Fibroblast of villous mesenchyme (primary cell): Measurements from ENCODE around the gene KCTD20. TPM values are rescaled to one million over a fixed set of nuclear protein-coding genes. Genes with fewer than 3 reads are reported as not detected.
A peak's percentile ranks its signal among the peaks of the same experiment; 100 is the strongest.
"Not testable (repeated sequence)": the region's sequence is repeated elsewhere in the genome, so short reads cannot be mapped to it uniquely, and the experiment has no call there.

Source experiments
- DNase-seq: peaks from one replicate; pipeline ENCODE4 v3.0.0-alpha.2; 2010; ENCODE audit warnings: low read depth
- H3K4me3 ChIP-seq: 2 replicates; pipeline ENCODE4 v1.5.1; 2011; ENCODE audit warnings: low read depth, mild to moderate bottlenecking, low read length
- CTCF ChIP-seq: IDR thresholded peaks from 2 replicates; pipeline ENCODE4 v1.5.1; 2012; ENCODE audit warnings: low read depth, mild to moderate bottlenecking, low read length; ENCODE audit not compliant: insufficient read depth
- total RNA-seq: library from RNA; depleted of rRNA; stranded (reverse); fragments of >200 nt; gene quantifications from 2 replicates; pipeline ENCODE4 v1.2.3, GENCODE V29; 2012

Gene KCTD20
- total RNA-seq: 116 and 143 TPM in 2 replicates

GRCh38 chr6:36442671-36443470 is at the start of gene KCTD20, which contains the start of gene PXT1:
Gene KCTD20, plus strand, starts transcription at chr6:36443000. Its CDS starts 27,098 bp downstream, at chr6:36470098.
Gene PXT1, minus strand, starts transcription at chr6:36442854. Its CDS starts 16,772 bp downstream, at chr6:36426082.
- H3K4me3 ChIP-seq: peak within 1 kb of the TSS; percentile 94
- peak; percentile 89 for DNase-seq
- no peak for TF ChIP-seq CTCF

- no peak for DNase-seq
- no peak overlapping the region for H3K4me3 ChIP-seq
- no peak for TF ChIP-seq CTCF
Measured at GRCh38 chr6:36399970-36400369, 42.8 kb upstream of the KCTD20 start.

- no peak for DNase-seq
- no peak overlapping the region for H3K4me3 ChIP-seq
- no peak for TF ChIP-seq CTCF
Measured at GRCh38 chr6:36402481-36402880, 40.3 kb upstream of the KCTD20 start.

GRCh38 chr6:36404164-36404563 is 38.6 kb upstream of the KCTD20 start:
- H3K4me3 ChIP-seq: no peak overlapping the region
- no peak for DNase-seq
- TF ChIP-seq CTCF: no peak

- not testable (repeated sequence) for H3K4me3 ChIP-seq, DNase-seq
Measured at GRCh38 chr6:36409718-36410117, 33.1 kb upstream of the KCTD20 start.

GRCh38 chr6:36413489-36414480 is 29.0 kb upstream of the KCTD20 start:
- no peak for DNase-seq
- no peak for TF ChIP-seq CTCF
- no peak overlapping the region for H3K4me3 ChIP-seq

GRCh38 chr6:36414481-36414880 is 28.3 kb upstream of the KCTD20 start:
- TF ChIP-seq CTCF: no peak
- DNase-seq: no peak
- H3K4me3 ChIP-seq: no peak overlapping the region
